ENCODE measurements around the gene PSMG2.

The PSMG2 gene

DNA sequence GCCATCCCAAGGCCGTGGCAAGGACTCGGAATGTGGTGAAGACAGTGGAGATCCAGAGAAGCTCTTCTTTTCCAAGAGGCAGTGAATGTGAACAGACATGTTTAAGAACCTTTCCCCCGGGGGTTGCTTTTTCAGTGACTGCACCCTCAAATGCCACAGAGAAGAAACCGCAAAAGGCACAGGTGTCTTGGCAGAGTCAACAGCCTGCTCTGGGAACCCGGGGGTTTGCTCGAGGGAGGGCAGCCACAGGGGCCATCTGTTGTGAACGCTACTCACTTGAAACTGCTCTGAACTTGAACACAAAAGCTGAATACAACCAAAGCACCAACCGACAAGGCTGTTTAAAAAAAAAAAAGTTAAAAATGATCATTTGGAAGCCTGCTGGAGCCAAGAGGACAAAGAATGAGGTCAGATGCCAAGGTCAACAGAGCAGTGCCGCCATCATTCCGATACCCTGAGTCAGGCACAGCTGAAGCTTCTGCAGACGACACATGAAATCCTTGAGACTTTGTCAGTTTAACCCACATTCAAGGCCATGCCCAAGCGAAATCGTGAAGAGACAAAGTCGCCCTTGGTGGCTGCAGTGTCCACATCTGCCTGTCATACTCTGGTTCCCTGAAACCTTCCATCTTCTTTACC is 47.4 kb downstream of the PSMG2 start:
- H3K27me3 ChIP-seq (ENCODE audit: control insufficient read depth in 3 of 3, insufficient read depth in 3 of 3, low read depth in 1 of 3, low read length in 3 of 3), result no peaks in the 10 kb centered on the region
- no peak overlapping the region for H3K18ac ChIP-seq (ENCODE audit: low read length)
- no peak overlapping the region for H3K14ac ChIP-seq (ENCODE audit: low read length)
- no peak overlapping the region for H3K4ac ChIP-seq (ENCODE audit: low read length)
- H2BK15ac ChIP-seq (ENCODE audit: low read length), result no peak overlapping the region
- H4K8ac ChIP-seq (ENCODE audit: low read depth, low read length), result no peak overlapping the region
- H2BK5ac ChIP-seq (ENCODE audit: low read length), result no peak overlapping the region
- H3K9me3 ChIP-seq (replicated peaks in 1 of 2; ENCODE audit: control insufficient read depth in 2 of 2, insufficient read depth in 1 of 2, low read depth in 1 of 2, low read length in 2 of 2), result no peaks in the 10 kb centered on the region
- no peak overlapping the region for H2BK12ac ChIP-seq (ENCODE audit: low read length)
- WGBS, 2 donors (ENCODE audit: extremely low coverage in 2 of 2, insufficient read length in 2 of 2, insufficient replicate concordance in 1 of 2), result no CpG with 5 or more reads among the region's 14 CpGs
- no peaks in the 10 kb centered on the region for H3K36me3 ChIP-seq (replicated peaks in 1 of 2; ENCODE audit: control insufficient read depth in 2 of 2, insufficient read depth in 2 of 2, low read length in 2 of 2)
- H2AK5ac ChIP-seq (ENCODE audit: low read depth, low read length), result no peak overlapping the region
- H3K27ac ChIP-seq (replicated peaks; ENCODE audit: low read length), result no peak overlapping the region
- H2AFZ ChIP-seq (ENCODE audit: low read length), result peak overlapping the region; percentile 48
- no peak overlapping the region for H4K91ac ChIP-seq (ENCODE audit: low read depth, low read length, poor library complexity)
- H3K23ac ChIP-seq (ENCODE audit: low read depth, low read length, poor library complexity), result no peak overlapping the region
- H3K4me1 ChIP-seq (ENCODE audit: control insufficient read depth in 2 of 2, insufficient read depth in 1 of 2, low read depth in 1 of 2, low read length in 2 of 2), result peaks cover 0 to 8% of the 10 kb centered on the region in 2 donors
- H2BK120ac ChIP-seq (ENCODE audit: low read depth, low read length), result no peak overlapping the region
- no peak overlapping the region for H3K9ac ChIP-seq (ENCODE audit: low read depth, low read length, poor library complexity)
- peak overlapping the region in 1 of 2 donors; percentile 35 for H3K4me3 ChIP-seq (ENCODE audit: low read length in 2 of 2)
- H3K79me1 ChIP-seq (ENCODE audit: low read depth, low read length), result no peaks in the 10 kb centered on the region
- DNase-seq (ENCODE audit: low spot score), result no peak
- no peak overlapping the region for H3K4me2 ChIP-seq (ENCODE audit: insufficient read depth, low read length, poor library complexity, severe bottlenecking)

DNA sequence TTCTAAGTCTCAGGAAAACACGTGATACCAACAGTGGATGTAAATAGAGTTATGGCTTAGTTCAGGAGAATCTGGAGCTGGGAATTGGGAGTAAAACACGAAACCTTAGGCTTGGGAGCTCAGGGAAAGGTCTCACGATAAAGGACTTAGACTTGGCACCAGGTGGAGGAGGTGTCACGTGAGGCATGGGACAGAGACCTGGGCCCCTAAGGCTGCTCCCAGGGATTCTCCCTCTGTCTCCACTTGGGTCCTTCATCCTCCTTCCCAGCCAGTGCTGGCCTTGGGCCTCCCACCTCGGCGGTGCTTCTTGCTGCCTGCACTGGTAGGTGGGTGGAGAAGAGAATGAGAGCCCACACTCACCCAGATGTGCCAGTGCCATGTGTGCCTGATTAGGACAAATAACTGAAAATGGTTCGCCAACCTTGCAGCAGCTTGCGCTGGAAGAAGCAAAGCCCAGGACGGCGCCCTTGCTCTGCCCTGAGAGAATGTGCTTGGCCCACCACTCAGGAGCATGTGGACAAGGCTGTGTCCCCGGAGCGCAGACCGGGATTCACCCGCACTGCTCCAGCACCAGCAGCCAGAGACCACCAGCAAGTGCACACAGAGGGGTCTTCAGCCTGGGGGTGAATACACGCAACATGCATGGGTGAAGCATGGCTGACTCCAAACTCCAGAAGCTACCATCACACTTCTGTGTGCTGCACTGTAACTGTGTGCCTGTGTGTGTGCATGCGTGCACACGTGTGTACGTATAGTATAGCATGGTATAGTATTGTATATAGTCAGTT is 48.1 kb downstream of the PSMG2 start:
- peak overlapping the region in 1 of 2 donors; percentile 30 for H3K4me3 ChIP-seq (ENCODE audit: low read length in 2 of 2)
- H2BK120ac ChIP-seq (ENCODE audit: low read depth, low read length), result no peak overlapping the region
- H2BK12ac ChIP-seq (ENCODE audit: low read length), result no peak overlapping the region
- no peaks in the 10 kb centered on the region for H3K27me3 ChIP-seq (ENCODE audit: control insufficient read depth in 3 of 3, insufficient read depth in 3 of 3, low read depth in 1 of 3, low read length in 3 of 3)
- no peaks in the 10 kb centered on the region for H3K9me3 ChIP-seq (replicated peaks in 1 of 2; ENCODE audit: control insufficient read depth in 2 of 2, insufficient read depth in 1 of 2, low read depth in 1 of 2, low read length in 2 of 2)
- DNase-seq (ENCODE audit: low spot score), result no peak
- no peak overlapping the region for H3K9ac ChIP-seq (ENCODE audit: low read depth, low read length, poor library complexity)
- H4K8ac ChIP-seq (ENCODE audit: low read depth, low read length), result no peak overlapping the region
- no peaks in the 10 kb centered on the region for H3K79me1 ChIP-seq (ENCODE audit: low read depth, low read length)
- H3K4me2 ChIP-seq (ENCODE audit: insufficient read depth, low read length, poor library complexity, severe bottlenecking), result no peak overlapping the region
- no peaks in the 10 kb centered on the region for H3K36me3 ChIP-seq (replicated peaks in 1 of 2; ENCODE audit: control insufficient read depth in 2 of 2, insufficient read depth in 2 of 2, low read length in 2 of 2)
- peak overlapping the region; percentile 67 for H3K14ac ChIP-seq (ENCODE audit: low read length)
- peak overlapping the region; percentile 48 for H2AFZ ChIP-seq (ENCODE audit: low read length)
- no peak overlapping the region for H3K23ac ChIP-seq (ENCODE audit: low read depth, low read length, poor library complexity)
- no peak overlapping the region for H2AK5ac ChIP-seq (ENCODE audit: low read depth, low read length)
- H3K27ac ChIP-seq (replicated peaks; ENCODE audit: low read length), result no peak overlapping the region
- peak overlapping the region; percentile 9 for H3K18ac ChIP-seq (ENCODE audit: low read length)
- no peak overlapping the region for H4K91ac ChIP-seq (ENCODE audit: low read depth, low read length, poor library complexity)
- H3K4ac ChIP-seq (ENCODE audit: low read length), result no peak overlapping the region
- H2BK15ac ChIP-seq (ENCODE audit: low read length), result no peak overlapping the region
- no CpG with 5 or more reads among the region's 18 CpGs for WGBS, 2 donors (ENCODE audit: extremely low coverage in 2 of 2, insufficient read length in 2 of 2, insufficient replicate concordance in 1 of 2)
- no peak overlapping the region for H2BK5ac ChIP-seq (ENCODE audit: low read length)
- peaks cover 0 to 8% of the 10 kb centered on the region in 2 donors for H3K4me1 ChIP-seq (ENCODE audit: control insufficient read depth in 2 of 2, insufficient read depth in 1 of 2, low read depth in 1 of 2, low read length in 2 of 2)

DNA sequence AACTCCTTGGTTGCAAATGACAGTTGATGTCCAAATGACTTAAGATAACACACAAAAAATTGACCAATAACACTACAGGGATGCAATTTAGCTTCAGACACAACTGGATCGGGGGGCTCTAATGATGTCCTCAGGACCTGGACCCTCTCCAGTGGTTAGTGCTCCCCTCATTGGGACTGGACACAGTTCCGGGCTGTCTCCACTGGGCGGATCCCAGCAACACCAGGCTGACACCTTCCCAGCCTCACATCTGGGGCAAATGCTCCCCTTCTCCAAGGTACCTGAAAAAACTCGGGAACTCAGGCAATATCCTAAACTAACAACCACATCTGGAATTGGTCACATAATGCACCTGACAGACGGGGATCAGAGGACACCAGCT is 48.7 kb downstream of the PSMG2 start:
- Histone ChIP-seq H2BK15ac (ENCODE audit: low read length) (no peak overlapping the region), H3K14ac (ENCODE audit: low read length) (no peak overlapping the region), H3K9ac (ENCODE audit: low read depth, low read length, poor library complexity) (no peak overlapping the region), H2AFZ (ENCODE audit: low read length) (no peak overlapping the region), H3K23ac (ENCODE audit: low read depth, low read length, poor library complexity) (no peak overlapping the region), H3K18ac (ENCODE audit: low read length) (no peak overlapping the region), H3K4me2 (ENCODE audit: insufficient read depth, low read length, poor library complexity, severe bottlenecking) (no peak overlapping the region), H2BK12ac (ENCODE audit: low read length) (no peak overlapping the region), H3K4me1 (ENCODE audit: control insufficient read depth in 2 of 2, insufficient read depth in 1 of 2, low read depth in 1 of 2, low read length in 2 of 2) (peaks cover 0 to 8% of the 10 kb centered on the region in 2 donors), H2AK5ac (ENCODE audit: low read depth, low read length) (no peak overlapping the region), H4K8ac (ENCODE audit: low read depth, low read length) (no peak overlapping the region), H3K79me1 (ENCODE audit: low read depth, low read length) (no peaks in the 10 kb centered on the region), H3K27me3 (ENCODE audit: control insufficient read depth in 3 of 3, insufficient read depth in 3 of 3, low read depth in 1 of 3, low read length in 3 of 3) (no peaks in the 10 kb centered on the region), H3K9me3 (replicated peaks in 1 of 2; ENCODE audit: control insufficient read depth in 2 of 2, insufficient read depth in 1 of 2, low read depth in 1 of 2, low read length in 2 of 2) (no peaks in the 10 kb centered on the region), H3K36me3 (replicated peaks in 1 of 2; ENCODE audit: control insufficient read depth in 2 of 2, insufficient read depth in 2 of 2, low read length in 2 of 2) (no peaks in the 10 kb centered on the region), H2BK120ac (ENCODE audit: low read depth, low read length) (no peak overlapping the region), H4K91ac (ENCODE audit: low read depth, low read length, poor library complexity) (no peak overlapping the region), H3K4me3 (ENCODE audit: low read length in 2 of 2) (no peak overlapping the region), H3K4ac (ENCODE audit: low read length) (no peak overlapping the region), H2BK5ac (ENCODE audit: low read length) (no peak overlapping the region), H3K27ac (replicated peaks; ENCODE audit: low read length) (no peak overlapping the region)
- WGBS, 2 donors (ENCODE audit: extremely low coverage in 2 of 2, insufficient read length in 2 of 2, insufficient replicate concordance in 1 of 2), result no CpG with 5 or more reads among the region's 5 CpGs
- no peak for DNase-seq (ENCODE audit: low spot score)

DNA sequence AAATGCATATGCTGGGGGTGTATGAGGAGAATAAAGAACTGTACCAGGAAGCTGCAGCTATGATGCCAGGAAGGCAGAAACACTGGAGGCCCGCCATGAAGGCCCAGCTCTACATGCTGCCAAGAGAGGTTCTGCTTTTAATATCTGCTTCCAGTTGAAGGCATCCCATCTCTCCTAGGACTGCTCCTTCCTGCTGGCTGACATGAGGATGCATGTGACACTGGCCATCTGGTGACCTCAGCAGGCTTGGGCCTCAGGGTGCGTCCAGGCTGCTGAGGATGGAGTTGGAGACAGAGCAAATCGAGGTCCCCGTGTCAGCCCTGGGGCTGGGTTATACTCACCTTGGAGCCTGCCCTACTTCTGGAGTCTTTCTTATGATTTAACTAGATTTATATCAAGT is 49.0 kb downstream of the PSMG2 start:
- no peak for DNase-seq (ENCODE audit: low spot score)
- H3K4me3 ChIP-seq (ENCODE audit: low read length in 2 of 2), result no peak overlapping the region
- no peak overlapping the region for H3K4me2 ChIP-seq (ENCODE audit: insufficient read depth, low read length, poor library complexity, severe bottlenecking)
- no peak overlapping the region for H2AK5ac ChIP-seq (ENCODE audit: low read depth, low read length)
- H4K8ac ChIP-seq (ENCODE audit: low read depth, low read length), result no peak overlapping the region
- no peaks in the 10 kb centered on the region for H3K9me3 ChIP-seq (replicated peaks in 1 of 2; ENCODE audit: control insufficient read depth in 2 of 2, insufficient read depth in 1 of 2, low read depth in 1 of 2, low read length in 2 of 2)
- WGBS, 2 donors (ENCODE audit: extremely low coverage in 2 of 2, insufficient read length in 2 of 2, insufficient replicate concordance in 1 of 2), result no CpG with 5 or more reads among the region's 4 CpGs
- no peak overlapping the region for H2AFZ ChIP-seq (ENCODE audit: low read length)
- H3K79me1 ChIP-seq (ENCODE audit: low read depth, low read length), result no peaks in the 10 kb centered on the region
- H3K27me3 ChIP-seq (ENCODE audit: control insufficient read depth in 3 of 3, insufficient read depth in 3 of 3, low read depth in 1 of 3, low read length in 3 of 3), result no peaks in the 10 kb centered on the region
- no peak overlapping the region for H2BK12ac ChIP-seq (ENCODE audit: low read length)
- peak overlapping the region; percentile 15 for H3K18ac ChIP-seq (ENCODE audit: low read length)
- peaks cover 0 to 8% of the 10 kb centered on the region in 2 donors for H3K4me1 ChIP-seq (ENCODE audit: control insufficient read depth in 2 of 2, insufficient read depth in 1 of 2, low read depth in 1 of 2, low read length in 2 of 2)
- no peak overlapping the region for H3K27ac ChIP-seq (replicated peaks; ENCODE audit: low read length)
- no peak overlapping the region for H2BK15ac ChIP-seq (ENCODE audit: low read length)
- H2BK5ac ChIP-seq (ENCODE audit: low read length), result no peak overlapping the region
- H3K14ac ChIP-seq (ENCODE audit: low read length), result no peak overlapping the region
- H2BK120ac ChIP-seq (ENCODE audit: low read depth, low read length), result no peak overlapping the region
- no peak overlapping the region for H4K91ac ChIP-seq (ENCODE audit: low read depth, low read length, poor library complexity)
- no peak overlapping the region for H3K4ac ChIP-seq (ENCODE audit: low read length)
- H3K36me3 ChIP-seq (replicated peaks in 1 of 2; ENCODE audit: control insufficient read depth in 2 of 2, insufficient read depth in 2 of 2, low read length in 2 of 2), result no peaks in the 10 kb centered on the region
- no peak overlapping the region for H3K23ac ChIP-seq (ENCODE audit: low read depth, low read length, poor library complexity)
- H3K9ac ChIP-seq (ENCODE audit: low read depth, low read length, poor library complexity), result no peak overlapping the region

All from neuronal stem cell (in vitro differentiated cells).